Erythroblast (primary cell): Measurements from ENCODE around the gene PRKAR2A.
"Not testable (repeated sequence)": the region's sequence is repeated elsewhere in the genome, so short reads cannot be mapped to it uniquely, and the experiment has no call there.

Experiments used
- DNase-seq, 2 experiments: peaks; one replicate each; lab custom pipeline; 2025; lab: John Stamatoyannopoulos, UW
- GATA1 ChIP-seq: IDR thresholded peaks from 2 replicates; pipeline ENCODE4 v1.6.1; 2011; ENCODE audit warnings: low read depth, mild to moderate bottlenecking, control low read depth, low read length, moderate library complexity
- POLR2A ChIP-seq: IDR thresholded peaks from 2 replicates; pipeline ENCODE4 v1.6.1; 2011; ENCODE audit warnings: mild to moderate bottlenecking, low read length

The PRKAR2A gene

DNA sequence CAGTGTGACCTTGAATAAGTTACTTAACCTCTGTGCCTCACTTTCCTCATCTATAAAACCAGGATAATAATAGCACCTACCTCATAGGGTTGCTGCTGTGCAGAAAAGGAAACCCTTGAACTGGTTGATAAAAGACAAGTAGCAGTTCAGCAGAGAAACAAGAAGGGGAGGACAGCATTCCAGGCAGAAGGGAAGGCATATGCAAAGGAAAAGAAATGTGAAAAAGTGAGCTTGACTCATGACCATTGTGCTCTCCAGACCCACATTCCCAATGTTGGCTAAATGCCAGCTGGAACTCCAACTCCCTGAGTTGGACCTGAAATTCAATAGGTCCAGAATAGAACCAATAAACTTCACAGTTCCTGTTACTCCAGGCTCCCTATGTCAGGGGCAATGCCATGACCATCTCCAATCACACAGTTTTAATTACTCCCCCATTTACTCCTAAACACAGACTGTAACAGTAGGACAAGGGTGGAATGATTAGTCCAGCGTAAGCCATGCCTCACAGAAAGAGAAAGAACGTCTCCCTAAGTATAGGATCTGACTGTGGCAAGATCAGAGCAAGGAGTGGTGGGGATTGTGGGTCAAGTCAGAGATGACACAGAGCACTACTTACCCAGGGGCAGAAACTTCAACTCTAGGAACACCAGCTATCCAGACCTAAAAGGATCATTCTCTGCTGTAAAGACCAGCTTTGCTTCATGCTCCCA lies 26.9 kb downstream of the PRKAR2A start:
- TF ChIP-seq POLR2A: no peak
- no peak for TF ChIP-seq GATA1
- no peak for DNase-seq

DNA sequence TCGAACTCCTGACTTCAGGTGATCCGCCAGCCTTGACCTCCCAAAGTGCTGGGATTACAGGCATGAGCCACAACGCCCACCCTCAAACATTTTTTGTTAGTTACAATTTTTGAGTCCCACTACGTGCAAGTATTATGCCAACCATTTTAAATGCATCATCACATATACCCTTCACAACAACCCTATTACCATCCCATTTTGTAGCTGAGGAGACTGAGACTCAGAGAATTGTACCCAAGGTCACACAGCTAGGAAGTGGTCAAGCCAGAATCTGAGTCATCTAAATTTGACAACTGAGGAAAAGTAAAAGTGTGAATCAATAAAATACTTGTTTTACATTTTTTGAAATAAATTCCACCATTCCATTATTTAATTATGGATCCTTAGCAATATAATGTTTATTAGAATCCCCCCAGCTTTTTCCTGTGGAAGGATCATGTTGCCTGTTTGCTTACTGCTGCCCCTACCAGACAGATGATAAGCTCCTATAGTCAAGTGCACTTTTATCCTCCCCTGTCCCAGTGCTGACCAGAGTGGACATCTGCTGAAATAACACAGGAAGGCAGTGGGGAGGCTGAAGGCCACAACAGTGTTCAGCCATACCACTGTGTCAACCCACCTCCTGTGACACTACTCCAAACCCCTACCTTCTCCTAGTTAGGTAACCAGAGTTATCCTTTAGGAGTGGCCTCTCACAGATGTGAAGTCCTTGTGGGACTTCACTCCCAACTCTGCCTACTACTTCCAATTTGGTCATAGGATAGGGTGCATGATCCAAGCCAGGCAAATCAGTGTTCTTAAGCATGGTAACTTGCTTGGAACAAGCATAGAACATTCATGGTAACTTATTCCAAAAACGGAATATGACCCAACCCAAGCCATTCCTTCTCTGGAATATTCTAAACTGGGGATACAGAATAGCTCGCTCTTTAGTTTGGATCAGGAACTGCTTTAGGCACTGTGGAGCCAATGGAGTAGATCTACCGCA lies 28.1 kb downstream of the PRKAR2A start:
- TF ChIP-seq GATA1: no peak
- no peak for TF ChIP-seq POLR2A
- DNase-seq: no peak

DNA sequence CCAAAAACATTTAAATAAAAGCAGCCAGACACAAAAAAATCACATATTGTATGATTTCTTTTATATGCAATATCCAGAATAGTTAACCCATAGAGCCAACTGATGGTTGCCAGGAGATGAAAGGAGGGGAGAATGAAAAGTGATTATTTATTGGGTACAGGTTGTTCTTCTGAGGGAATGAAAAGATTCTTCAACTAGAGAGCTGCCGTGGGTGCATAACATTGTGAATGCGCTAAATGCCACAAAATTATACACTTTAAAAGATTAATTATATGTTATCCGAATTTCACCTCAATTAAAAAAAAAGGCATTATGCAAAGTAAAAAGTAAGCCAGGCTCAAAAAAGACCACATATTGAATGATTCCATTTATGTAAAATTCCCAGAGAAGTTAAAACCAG lies 36.1 kb downstream of the PRKAR2A start:
- no peak for DNase-seq
- TF ChIP-seq POLR2A (no peak), GATA1 (no peak)

DNA sequence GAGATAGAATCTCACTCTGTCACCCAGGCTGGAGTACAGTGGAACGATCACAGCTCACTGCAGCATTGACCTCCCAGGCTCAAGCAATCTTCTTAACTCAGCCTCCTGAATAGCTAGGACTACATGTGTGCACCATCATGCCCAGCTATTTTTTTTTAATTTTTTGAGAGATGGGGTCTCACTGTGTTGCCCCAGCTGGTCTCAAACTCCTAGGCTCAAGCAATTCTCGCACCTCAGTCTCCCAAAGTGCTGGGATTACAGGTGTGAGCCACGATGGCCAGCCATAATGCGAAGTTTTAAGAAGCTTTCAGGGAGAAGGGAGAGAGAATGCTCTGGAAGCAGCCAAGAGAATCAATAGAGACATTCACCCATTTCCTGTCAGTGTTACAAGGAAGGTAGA lies 42.7 kb downstream of the PRKAR2A start:
- TF ChIP-seq GATA1 (no peak), POLR2A (no peak)
- no peak for DNase-seq

DNA sequence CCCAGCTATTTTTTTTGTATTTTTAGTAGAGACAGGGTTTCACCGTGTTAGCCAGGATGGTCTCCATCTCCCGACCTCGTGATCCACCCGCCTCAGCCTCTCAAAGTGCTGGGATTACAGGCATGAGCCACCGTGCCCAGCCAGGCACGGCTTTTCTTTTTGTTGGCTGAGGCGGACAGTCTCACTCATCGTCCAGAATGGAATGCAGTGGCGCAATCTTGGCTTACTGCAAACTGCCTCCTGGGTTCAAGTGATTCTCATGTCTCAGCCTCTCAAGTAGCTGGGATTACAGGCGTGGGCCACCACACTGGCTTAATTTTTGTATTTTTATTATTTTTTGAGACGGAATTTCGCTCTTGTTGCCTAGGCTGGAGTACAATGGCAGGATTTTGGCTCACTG lies 46.8 kb downstream of the PRKAR2A start:
- DNase-seq: not testable (repeated sequence)

DNA sequence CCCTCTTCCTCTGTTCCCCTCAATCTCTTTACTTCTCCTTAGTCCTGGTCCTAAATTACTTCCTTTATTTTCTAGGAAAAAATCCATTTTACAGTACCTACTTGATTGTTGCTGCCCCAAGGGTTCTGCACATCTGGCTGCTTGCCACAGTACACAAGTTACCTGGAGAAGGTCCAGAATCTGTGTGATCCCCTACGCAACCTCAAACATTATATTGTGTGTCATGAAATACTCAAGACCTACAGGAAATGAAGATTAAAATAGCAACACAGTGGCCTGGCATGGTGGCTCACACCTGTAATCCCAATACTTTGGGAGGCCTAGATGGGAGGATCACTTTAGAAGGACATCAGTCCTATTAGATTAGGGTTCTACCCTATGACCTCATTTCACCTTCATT lies 48.7 kb downstream of the PRKAR2A start:
- DNase-seq: no peak
- no peak for TF ChIP-seq GATA1
- no peak for TF ChIP-seq POLR2A

DNA sequence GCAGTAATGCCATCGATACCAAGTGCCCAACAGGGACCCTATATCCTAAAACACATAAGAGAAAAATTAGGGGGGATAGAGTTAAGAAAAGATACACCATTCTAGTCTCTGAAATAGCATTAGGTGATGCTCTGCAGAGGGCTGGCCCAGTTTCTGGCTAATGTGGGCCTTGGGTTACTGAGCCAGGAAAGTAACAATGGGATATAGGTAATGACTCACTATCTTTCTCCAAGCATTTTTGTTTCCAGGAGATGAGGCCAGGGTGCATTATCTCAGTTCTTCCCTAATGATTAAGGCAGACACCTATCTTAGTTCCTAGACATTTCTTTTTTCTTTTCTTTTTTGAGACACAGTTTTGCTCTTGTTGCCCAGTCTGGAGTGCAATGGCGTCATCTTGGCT lies 50.0 kb downstream of the PRKAR2A start:
- no peak for TF ChIP-seq POLR2A
- TF ChIP-seq GATA1: no peak
- no peak for DNase-seq

DNA sequence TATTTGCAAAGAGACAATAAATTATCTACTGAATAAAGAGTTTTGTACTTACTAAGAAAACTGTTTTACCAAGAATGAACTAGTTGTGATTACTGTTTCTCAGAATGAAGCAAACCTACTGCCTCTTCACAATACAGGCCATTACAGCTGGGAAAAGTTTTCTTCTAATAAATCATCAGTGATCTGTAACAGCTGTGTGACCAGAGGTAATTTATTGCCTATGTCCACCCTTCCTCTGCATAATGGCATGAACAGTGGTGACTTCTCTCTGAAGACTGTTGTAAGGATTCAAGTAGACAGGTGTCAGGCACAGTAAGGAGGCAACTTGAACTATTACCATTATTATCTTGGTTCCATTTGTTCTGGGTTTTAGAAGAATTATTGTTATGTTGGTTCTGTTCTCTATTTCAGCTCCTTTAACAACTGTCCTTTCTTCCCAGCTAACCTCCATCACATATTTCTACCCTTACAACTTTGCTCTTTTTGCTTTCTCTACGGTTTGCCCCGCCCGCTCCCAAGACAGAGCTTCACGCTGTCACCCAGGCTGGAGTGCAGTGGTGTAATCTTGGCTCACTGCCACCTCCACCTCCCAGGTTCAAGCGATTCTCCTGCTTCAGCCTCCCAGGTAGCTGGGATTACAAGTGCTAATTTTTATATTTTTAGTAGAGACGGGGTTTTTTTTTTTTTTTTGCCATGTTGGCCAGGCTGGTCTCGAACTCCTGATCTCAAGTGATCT lies 51.5 kb downstream of the PRKAR2A start:
- DNase-seq: no peak
- TF ChIP-seq POLR2A (no peak), GATA1 (no peak)

DNA sequence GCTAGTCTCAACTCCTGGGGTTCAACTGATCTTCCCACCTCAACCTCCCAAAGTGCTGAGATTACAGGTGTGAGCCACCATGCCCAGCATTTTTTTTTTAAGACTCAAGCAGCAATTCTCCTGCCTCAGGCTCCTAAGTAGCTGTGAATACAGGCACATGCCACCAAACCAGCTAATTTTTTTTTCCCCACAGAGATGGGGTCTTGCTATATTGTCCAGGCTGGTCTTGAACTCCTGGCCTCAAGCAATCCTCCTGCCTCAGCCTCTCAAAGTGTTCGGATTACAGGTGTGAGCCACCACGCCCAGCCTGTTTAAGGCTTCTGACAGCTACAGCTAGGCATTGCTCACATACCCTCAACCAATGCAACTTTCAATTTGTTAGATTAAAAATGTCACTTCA lies 54.2 kb downstream of the PRKAR2A start:
- not testable (repeated sequence) for DNase-seq

DNA sequence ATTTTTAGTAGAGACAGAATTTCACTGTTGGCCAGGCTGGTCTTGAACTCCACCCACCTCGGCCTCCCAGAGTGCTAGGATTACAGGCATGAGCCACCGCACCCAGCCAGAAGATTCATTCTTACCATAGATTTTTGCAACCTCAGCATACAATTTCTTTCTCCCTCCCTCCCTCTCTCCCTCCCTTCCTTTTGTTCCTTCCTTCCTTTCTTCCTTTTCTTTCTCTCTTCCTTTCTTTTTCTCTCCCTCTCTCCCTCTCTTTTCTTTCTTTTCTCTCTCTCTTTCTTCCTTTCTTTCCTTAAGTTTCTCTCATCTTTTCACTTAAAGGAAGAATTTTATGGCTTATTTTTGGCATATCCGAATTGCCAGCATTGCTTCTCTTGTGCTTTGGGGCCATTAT lies 58.0 kb downstream of the PRKAR2A start:
- DNase-seq: no peak
- no peak for TF ChIP-seq GATA1
- TF ChIP-seq POLR2A: no peak

DNA sequence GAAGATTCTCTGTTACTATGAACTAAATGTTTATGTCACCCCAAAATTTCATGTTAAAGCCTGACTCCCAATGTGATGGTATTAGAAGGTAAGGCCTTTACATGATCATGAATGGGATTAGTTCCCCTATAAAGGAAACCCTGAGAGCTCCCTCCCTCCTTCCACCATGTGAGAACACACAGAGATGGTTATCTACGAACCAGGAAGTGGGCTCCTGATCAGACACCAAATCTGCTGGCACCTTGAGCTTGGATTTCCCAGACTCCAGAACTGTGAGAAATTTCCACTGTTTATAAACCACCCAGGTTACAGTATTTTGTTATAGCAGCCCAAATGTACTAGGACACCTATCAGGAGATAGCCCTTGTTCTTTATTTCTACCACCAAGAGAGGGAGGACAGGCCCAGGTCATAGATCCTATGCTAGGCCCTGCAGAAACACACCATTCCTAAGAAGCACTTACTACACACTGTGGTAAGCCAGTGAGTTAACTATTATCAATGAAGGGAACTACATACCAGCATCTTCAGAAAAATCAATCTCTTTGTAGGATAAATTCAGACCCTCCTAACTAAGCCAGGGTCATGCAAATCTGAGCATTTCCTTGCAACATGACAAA lies 59.0 kb downstream of the PRKAR2A start:
- no peak for TF ChIP-seq GATA1
- TF ChIP-seq POLR2A: no peak
- DNase-seq: no peak

DNA sequence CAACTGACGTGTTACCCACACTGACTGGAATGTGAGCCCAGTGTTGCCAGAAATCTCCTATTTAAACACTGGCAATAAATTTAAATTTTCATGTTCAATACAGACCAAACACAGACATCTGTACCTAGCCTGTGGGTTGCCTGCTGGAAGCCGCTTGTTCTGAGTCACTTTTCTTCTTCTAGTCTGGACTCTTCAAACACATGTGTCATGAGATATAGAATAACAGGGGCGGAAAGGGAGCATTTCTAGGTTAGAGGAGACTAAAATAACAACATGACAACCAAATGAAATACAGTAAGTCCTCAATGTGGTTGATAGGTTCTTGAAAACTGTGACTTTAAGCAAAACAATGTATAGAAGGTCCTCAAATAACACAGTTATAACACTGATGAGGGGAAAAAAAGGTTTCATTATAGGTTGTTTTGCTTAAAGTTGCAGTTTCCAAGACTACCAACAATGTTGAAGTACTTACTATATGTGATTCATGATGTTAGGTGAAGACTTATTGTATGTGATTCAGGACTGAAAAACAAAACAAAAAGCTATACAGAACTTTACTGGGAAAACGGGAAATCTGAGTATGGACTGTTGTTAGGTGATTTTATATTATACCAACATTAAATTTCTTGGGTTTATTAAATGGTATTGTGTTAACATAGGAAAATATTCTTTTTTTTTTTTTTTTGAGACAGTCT lies 63.1 kb downstream of the PRKAR2A start:
- no peak for DNase-seq
- TF ChIP-seq POLR2A: no peak
- TF ChIP-seq GATA1: no peak

DNA sequence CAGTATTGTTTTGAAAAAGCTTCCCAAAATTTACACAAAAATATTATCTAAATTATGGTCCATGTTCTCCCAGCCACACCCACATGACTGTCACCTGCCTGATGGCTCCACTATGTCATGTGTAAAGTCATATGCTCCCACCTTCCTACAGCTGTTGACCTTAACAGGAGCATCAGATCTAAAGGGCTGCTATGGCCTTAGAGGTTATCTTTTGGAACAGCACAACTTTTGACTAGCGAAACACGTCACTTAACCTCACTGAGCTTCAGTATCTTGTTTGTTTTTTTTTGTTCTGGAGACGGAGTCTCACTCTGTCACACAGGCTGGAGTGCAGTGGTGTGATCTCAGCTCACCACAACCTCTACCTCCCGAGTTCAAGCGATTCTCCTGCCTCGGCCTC lies 64.4 kb downstream of the PRKAR2A start:
- TF ChIP-seq POLR2A: no peak
- no peak for TF ChIP-seq GATA1
- DNase-seq: peak; percentile 6 to 28
